ENCODE data around the gene STUM.
"Not testable (repeated sequence)": the region's sequence is repeated elsewhere in the genome, so short reads cannot be mapped to it uniquely, and the experiment has no call there.

STUM gene

DNA sequence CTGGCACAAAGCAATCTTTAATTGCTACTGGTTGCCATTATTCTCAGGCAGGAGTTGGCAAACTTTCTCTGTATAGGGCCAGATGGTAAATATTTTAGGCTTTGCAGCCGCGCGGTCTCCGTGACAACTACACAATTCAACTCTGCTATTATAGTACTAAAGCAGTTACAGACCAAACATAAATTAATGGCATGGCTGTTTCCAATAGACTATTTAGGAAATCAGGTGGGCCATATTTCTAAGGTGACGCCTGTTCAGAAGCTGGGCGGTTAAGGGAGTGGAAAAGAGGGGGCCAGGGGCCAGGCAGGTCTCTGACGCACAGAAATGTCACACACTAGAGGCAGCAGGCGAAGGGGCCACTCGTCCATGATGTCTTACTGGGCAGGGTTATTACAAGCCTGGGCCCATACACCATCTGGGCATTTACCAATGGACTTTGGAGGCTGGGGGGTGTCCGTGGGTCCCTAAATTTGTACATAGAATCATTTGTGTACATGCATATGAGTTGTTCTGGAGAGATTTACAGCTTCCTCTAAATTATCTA is 80.1 kb downstream of the STUM start:
- DNase-seq = no peak

DNA sequence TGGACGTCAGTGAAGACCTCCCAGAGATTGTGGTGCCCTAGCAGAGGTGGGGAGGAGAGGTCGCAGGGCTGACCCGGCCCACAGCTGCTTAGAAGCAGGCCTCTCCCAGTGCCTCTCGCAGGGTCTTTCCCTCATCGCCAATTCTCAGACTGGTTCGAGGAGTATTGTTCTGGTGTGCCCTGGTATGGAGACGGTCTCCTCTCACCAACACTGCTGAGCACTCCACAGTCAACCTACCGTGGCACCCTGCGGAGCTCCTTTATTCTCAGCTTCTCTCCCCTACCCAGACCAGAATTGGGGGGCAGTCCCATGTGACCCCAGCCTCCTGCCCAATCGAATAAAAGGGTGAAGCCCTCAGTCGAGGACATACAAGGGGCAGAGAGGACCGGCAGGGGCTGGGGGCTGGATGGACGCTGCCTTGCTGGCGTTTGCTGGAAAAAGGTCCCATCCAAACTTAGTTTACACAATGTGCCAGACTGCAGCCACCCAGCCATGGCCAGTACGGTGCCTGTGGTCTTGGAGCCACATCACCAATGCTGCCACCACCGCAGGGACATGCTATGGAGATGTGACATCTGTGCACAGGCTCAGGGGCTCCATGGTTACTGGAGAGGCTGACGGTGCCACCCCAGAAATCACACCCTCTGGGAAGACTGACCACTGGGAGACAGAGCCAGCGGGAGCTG is 80.8 kb downstream of the STUM start:
- no peak for DNase-seq

DNA sequence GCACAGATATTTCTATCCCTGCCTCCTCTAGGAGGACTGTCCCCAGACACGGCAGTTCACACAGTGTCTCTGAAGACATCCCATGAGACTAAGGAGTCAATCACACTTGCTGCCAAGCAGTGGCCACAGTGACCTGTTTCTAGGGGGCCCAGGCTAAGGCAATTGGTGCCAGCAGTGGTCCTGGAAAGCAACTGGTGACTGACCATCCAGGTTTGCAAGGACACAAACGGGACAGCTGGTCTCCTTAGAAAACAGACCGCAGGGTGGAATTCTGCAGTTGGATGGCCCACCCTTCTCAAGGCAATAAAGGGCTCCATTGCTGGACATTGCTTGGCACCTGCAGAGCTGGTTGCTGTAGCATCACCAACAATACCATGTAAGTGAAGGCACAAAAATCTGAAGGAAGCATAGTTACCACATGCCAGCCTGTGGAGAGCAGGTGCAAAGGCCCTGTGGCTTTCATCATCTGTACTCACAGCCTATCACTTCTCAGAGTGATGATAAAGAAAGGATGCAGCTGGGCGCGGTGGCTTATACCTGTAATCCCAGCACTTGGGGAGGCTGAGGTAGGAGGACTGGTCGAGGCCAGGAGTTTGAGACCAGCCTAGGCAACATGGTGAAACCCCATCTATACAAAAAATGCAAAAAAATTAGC is 81.5 kb downstream of the STUM start:
- no peak for DNase-seq

DNA sequence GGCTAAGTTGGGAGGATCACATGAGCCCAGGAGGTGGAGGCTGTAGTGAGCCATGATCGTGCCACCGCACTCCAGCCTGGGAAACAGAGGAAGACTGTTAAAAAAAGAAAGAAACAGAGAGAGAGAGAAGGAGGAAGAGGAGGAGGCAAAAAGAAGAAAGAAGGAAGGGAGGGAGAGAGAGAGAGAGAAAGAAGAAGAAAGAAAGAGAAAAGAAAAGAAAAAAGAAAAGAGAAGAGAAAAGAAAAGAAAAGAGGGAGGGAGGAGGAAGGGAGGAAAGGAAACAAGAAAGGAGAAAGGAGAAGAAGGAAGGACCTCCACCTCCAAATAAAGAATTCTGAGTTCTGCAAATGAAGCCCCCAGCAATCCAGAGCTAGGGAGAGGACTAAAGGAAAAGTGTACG is 82.0 kb downstream of the STUM start:
- DNase-seq = no peak

DNA sequence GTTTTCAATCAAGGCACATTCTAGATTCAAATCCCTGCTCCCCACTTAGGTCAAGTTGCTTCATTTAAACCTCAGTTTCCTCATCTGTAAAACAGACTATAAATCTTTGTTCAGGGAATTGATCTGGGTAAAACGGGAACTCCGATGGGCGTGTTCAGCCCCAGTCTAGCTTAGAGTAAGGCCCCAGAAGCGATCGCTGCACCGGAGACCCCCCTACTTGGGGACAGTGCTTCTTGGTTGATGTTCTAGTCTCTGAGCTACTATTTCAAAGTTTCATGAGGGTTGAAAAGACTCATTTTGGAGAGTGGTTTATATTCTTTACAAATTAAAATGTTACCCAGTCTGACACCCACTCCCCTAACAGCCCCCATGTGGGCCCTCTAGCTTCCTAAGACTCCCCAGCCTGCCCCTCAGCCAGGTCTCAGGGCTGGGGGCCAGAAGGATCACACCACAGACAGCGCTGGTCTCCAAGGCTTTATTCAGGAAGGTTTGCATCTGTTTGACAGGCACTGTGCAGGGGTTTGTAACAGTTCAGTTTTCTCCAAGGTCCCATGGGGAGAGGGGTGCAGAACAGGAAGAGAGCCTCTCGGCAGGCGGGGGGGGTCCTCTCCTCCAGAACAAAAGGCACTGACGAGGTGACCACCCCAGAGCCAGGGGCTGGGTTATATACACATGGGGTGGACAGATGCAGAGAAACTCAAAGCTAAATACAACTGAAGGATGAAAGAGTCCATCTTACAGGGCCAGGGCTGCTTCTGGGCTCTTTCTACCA is 82.9 kb downstream of the STUM start:
- no peak for DNase-seq

DNA sequence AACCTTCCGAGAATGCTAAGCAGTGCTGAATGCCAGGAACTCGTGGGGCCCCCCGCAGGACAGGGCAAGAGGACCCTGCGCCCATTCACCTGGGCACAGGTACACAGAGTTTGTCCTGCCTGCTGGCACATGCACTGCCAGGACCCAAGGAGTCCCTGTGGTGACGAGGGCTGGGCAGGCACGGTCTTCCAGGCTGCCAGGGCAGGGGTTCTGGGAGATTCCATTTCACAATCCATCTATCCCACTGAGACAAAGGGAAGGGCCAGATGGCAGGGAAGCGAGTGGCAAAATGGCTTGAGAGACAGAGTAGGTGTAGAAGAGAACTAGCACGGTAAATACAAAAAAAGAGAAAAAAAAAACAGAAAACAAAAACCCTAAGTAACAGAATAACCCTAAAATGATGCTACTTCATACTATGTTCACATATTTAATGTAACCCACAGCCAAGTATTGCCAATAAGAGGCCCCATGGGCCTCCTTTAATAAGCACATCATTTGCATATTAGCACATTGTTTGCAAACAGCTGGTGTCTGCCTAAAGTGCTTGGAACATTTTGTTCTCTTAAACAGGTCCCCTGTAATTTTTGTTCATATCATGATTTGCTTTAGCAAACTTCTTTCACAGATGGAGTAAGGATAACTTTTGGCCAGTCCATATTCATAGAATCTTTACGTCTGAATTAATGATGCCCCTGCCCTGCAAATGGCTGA is 83.8 kb downstream of the STUM start:
- no peak for DNase-seq

DNA sequence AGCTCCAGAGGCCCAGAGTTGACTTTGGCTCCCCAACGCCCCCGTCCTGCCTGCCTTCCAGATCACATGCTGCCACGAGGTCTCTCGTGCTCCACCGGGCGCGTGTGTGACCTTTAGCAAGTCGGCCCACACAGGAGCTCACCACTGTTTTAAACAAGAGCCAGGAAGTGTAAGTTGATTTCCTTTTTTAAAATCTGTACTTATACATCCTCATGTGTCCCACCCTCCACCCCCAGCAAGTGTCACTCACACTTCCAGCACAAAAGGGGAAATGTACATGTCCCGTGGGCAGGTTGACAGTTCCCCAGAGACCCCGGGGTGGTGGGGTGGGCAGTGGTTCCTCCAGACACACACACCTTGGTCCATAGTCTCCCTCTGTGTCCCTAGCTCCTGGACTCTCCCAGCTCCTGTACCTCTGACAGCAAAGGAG is 84.4 kb downstream of the STUM start:
- DNase-seq = no peak

DNA sequence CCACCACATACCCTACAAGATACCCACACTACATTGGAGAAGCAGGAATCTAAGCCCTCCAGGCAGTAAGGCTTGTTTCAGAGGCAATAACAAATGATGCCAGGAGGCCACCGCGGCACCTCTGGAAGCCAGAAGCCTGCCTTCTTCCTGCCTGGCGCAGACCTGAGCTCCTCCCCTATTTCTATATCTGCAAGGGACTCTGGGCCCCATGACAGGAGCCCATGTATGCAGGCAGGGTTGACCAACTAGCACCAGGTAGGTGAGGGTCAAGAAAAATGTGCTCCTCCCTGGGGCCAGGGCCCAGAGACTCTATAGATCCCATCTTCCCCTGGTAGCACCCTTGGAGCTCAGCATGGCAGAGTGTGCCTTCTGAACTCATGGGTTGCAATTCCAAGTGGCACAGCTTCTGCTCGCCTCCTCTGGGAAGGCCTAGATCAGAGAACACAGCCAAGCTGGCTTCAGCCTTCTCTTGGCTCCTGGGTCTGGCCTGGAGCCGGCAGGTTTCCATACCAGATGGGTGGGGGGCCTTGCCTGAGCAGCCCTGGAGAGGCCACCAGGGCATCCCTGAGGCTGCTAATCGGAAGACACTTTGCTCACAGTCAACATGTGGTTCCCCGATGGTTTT is 85.1 kb downstream of the STUM start:
- no peak for DNase-seq

DNA sequence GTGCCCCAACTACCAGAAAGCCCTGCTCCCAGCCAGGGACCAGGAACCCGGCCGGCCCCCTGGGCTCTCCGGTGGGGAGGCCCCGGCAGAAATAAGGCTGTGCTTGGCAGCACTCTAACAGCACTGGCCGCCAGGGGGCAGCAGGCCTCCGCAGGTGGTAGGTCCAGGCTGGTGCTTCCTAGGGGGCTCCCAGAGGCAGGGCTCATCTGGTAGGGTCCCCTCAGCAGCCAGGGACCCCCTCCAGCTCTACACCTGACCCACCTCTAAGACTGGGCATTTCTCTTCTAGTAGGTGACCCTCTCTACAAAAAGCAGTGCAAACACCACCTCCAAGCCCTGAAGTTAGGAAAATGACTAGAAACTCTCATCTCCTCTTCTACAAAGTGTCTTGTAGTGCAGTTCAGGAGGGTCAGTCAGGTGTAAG is 85.6 kb downstream of the STUM start:
- peak; percentile 71 for DNase-seq

DNA sequence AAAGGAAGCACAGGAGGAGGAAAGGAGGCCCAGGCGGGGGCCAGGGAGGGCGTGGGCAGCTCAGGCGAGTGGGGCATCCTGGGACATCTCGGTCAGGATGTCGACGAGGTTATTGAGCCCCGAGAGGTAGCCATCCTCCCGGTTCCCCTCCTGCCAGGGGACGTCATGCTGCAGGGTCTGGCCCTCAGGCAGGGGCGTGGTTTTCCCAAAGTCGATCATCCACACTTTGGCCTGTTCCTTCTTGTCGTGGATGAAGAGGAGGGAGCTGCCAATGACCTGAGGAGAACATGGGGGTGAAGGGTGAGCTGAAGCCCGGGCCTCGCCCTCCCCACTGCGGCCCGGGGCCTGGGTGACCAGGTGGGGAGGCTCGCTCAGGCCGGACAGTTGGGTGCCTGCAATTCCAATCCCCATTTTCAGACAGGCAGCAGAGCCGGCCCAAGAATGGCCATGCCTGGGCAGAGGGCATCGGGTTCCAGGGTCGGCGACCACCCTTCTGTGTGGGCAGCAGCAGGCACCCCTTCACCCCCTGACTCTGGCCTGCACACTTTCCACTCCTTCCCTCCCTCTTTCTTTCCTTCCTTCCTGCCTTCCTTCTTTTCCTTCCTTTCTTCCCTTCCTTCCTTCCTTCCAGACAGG is 86.2 kb downstream of the STUM start:
- no peak for DNase-seq

DNA sequence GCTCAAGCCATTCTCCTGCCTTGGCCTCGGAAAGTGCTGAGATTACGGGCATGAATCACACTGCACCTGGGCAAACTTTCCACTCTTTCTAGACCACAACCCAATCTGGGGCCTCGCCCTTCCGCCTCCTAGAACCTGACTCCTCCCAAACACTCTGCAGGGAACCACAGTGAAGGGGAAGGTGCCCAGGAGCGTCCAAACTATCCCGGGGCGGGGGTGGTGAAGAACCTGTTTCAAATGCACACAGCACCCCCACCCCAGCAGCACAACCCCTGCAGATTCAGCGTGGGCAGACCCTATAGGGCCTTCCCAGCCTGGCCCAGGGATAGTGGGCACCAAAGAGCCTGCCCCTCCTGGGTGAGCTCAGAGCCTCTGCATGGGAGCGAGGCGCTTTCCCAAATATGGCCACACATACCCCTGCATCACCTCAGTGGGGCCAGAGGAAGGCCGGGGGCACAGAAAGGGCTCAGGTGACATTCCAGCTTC is 86.9 kb downstream of the STUM start:
- DNase-seq = no peak

DNA sequence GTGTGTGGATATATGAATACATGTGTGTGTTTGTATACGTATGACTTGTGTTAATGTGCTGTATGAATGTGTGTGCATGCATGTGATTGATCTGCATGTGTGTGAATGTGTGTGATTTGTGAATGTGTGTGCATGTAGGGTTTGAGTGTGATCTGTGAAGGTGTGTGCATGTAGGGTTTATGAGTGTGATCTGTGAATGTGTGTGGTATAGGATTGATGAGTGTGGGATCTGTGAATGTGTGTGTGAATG is 88.2 kb downstream of the STUM start:
- no peak for DNase-seq

DNA sequence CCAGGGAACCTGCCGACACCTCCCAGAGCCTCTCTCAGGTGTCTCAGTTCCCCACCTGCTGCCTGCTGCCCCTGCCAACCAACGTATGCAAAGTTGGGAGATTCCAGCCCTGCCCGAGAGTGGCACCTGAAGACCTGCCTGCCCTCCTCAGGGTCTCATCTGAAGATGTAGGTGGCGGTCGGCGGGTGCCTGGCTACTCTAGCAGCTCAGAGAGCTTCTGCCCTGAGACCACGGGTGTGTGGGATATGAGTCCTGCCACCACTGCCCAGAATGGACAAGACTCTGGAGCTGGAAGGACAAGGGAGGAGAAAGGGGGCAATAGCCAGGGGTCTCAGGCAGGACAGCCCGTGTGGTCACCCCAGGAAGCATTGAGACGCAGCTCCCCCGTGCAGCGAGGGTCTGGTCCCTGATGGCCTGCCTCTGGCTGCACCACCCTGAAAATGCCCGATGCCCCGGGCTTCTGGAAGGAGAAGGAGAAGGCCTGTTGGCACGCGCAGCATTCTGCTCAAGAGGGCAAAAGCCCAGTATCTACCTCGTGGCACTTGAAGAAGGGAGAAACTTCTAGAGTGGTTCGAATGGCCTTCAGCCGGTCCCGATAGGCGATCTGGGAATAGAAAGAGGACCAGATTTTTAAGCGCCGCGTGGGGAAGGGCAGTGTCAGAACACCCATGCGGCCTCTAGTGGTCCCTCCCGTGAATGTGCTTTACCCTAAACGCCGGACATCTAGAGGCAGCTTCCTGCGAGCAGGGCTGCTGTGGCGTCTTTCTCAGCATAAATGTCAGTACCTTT is 88.8 kb downstream of the STUM start:
- no peak for DNase-seq

DNA sequence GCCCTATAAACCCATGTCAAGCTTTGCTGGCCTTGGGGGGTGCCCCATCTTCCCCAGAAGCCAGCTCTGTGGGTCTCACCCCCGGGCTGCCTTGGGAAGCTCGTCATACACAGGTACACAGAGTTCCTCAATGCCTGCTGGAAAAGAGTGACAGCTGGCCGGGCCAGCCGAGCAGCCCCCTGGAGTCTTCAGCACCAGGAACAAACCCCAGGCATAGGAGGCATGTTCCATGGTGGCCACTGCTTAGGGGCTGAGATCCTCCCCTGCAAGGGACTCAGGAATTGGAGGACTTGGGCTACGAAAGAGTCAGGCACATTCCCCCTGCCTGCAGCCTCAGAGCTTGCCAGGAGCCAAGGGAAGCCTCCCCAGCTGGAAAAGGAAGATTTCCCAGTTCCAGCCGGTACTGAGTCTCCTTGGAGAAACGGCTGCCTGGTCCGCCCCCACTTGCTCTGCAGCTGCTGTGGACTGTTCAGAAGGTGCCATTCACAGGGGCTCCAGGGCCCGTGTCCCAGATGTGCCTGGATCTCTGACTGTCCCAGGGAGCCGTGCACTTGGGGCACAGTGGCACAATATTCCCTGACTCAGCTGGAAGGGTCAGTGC is 89.5 kb downstream of the STUM start:
- no peak for DNase-seq

DNA sequence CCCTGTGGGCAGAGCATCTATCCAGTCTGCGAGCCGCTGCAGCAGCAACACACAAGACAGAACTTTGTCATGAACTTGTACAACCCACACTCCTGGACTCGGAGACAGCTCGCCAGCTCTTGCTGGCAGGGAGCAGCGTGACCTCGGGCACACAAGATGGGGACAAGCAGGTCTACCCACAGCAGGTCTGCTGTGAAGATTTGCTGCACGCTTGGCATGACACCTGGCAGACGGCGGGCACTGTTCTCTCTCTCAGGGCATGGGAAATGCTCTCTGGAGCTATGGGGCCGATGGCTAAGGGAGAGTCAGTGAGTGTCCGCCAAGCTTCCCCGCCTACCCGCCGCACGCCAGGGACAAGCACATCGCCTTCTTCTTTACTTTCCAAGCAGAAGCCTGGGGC is 90.0 kb downstream of the STUM start:
- DNase-seq = no peak

DNA sequence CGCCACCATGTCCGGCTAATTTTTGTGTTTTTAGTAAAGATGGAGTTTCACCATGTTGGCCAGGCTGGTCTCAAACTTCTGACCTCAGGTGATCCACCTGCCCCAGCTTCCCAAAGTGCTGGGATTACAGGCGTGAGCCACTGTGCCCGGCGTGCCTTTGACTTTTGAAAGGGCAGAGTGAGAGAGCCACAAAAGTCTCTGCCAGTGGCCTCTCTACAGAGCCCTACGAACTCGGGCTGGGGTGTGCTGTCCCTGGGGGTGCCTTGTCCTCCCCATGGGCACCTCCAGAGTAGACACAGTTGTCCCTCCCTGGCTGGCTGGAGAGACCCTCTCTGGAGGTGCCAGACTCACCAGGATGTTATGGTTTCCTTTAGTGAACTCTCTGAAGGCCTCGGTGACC is 90.6 kb downstream of the STUM start:
- DNase-seq = not testable (repeated sequence)

DNA sequence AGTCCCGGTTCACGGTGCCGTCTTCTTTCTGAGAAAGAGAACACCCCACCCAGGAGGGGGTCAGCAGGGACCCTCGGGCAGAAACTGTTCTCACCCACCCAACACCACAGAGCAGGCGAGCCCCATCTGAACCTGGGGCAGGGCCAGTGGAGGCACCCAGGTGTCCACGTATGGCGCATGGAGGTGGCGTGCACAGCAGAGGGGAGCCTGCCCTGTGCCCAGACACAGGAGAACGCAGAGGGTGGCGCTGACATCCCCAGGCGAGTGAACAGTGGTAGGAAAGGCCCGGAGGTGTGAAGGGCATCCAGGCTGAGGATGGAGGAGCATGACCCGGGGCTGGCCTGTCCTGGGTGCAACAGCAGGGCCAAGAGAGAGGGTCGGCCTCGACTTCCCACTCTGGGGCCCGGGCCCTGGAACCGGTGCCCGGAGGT is 91.1 kb downstream of the STUM start:
- no peak for DNase-seq

DNA sequence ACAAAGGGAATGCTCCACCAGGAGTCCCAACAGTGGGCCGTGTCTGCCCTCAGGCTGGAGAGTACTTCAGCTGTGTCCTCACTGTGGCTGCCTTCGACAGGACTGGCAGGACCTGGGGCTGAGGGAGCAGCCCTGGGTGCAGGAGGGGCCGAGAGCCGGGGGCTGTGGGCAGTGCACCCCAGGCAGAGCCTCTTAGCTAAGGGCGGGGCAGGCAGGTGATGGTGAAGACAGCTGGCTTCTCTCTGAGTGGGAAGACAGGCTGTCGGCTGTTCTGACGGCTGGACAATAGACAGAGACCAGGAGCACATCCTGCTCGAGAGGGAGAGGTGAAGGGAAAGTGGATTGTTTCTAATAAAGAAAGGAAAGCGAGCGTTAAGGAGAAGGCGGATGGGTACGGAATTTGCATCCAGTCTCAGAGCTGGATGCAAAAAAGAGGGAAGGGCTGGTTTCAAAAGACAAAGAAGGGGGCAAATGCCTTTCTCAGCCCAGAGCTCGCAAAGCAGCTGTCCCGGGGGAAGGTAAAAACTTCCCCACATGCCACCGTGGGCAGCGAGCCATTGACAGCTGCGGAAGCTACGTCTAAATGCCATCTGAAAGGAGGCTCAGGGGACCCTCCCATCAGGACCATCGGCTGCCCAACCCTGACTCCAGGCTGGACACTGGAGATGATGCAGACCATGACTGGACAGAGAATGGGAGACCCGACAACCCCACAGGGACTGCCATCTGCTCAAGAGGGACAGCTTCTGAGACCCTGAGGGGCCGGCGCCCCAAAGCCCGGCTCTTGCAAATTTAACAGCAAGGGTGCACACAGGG is 92.0 kb downstream of the STUM start:
- no peak for DNase-seq

DNA sequence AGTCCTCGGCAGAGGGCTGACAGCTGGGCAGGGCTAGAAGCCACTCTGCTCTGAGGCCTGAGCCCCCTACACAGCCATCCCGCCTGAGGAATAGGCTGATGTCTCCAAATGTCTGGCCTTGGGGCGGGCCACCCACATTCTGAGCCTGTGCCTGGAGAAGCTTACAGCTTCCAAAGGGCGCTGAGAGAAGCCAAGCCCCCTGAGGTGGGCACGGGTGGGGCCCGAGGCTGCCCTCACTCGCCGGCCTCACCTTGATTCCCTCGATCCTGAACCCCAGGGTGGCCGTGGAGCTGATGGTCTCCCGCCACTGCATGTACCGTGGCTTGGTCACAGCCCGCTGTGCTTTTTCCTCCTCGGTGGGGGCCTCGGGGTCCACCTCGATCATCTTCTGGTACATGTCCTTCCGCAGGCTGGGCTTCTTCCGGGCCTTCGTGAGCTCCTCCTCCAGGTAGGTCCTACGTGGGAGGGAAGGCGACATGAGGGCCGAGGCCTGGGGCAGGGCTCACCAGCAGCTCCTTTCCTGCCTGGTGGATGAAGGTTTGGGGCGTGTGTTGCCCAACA is 93.2 kb downstream of the STUM start:
- DNase-seq = no peak

DNA sequence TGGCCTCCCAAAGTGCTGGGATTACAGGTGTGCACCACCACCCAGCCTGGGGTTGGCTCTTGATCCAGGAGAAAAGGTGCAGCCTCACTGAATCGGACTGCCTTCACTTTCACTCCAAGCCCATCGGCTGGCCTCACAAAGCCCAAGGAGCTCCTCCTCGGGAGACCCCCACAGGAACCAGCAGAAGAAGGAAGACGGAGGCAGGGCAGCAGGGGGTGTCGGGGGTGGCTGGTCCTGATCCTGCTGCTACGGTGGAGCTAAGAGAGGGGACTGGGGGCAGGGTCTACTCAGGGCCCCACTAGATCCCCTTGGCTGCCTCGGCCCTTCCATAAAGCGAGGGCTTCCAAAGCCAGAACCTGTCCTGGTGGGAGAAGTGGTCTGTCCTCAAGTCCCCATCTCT is 93.9 kb downstream of the STUM start:
- DNase-seq = no peak

Measured in hematopoietic multipotent progenitor cell treated with erythropoietin and hydrocortisone succinate and interleukin-3 and kit ligand, for 8 days (in vitro differentiated cells).